Measurements from ENCODE around the gene IL36A. TPM values are rescaled to one million over a fixed set of nuclear protein-coding genes. Genes with fewer than 3 reads are reported as not detected.

The IL36A gene
- total RNA-seq, 6 donors from 2014 or later = not detected

- H3K9me3 ChIP-seq = peaks cover 3 to 22% (median 18%) of the 10 kb centered on the region in 4 donors
- 55 to 65% methylated on average over 1 of the region's 1 CpG for WGBS, 2 donors
- DNase-seq (no peak), ATAC-seq (ENCODE audit: low FRiP score in 2 of 2) (no peak)
- H3K4me3 ChIP-seq = no peak overlapping the region
- no peaks in the 10 kb centered on the region for H3K4me1 ChIP-seq
- TF ChIP-seq CTCF (IDR thresholded peaks at IDR 0.05) = no peak
- TF ChIP-seq EP300 (IDR thresholded peaks at IDR 0.05) = no peak
- TF ChIP-seq POLR2AphosphoS5 (IDR thresholded peaks at IDR 0.05) = no peak
- no peak for TF ChIP-seq POLR2A (IDR thresholded peaks at IDR 0.05)
- no peak overlapping the region for H3K27ac ChIP-seq
- no peaks in the 10 kb centered on the region for H3K36me3 ChIP-seq
- H3K27me3 ChIP-seq = no peaks in the 10 kb centered on the region
These were observed 8.1 kb upstream of the IL36A start for GRCh38 chr2:112997151-112997550.

GRCh38 chr2:113000436-113000835 is 4.8 kb upstream of the IL36A start:
- no peak for TF ChIP-seq EP300 (IDR thresholded peaks at IDR 0.05)
- TF ChIP-seq POLR2A (IDR thresholded peaks at IDR 0.05) = no peak
- TF ChIP-seq POLR2AphosphoS5 (IDR thresholded peaks at IDR 0.05) = no peak
- no peak for TF ChIP-seq CTCF (IDR thresholded peaks at IDR 0.05)
- Histone ChIP-seq H3K27ac (no peak overlapping the region), H3K4me1 (no peaks in the 10 kb centered on the region), H3K36me3 (no peaks in the 10 kb centered on the region), H3K4me3 (no peak overlapping the region), H3K27me3 (no peaks in the 10 kb centered on the region), H3K9me3 (peaks cover 3 to 16% (median 14%) of the 10 kb centered on the region in 4 donors)
- WGBS, 2 donors = 86% methylated on average over 1 of the region's 1 CpG
- ATAC-seq (ENCODE audit: low FRiP score in 2 of 2) (no peak), DNase-seq (no peak)

- TF ChIP-seq POLR2AphosphoS5 (IDR thresholded peaks at IDR 0.05) (no peak), POLR2A (IDR thresholded peaks at IDR 0.05) (no peak)
- no peak for ATAC-seq (ENCODE audit: low FRiP score in 2 of 2)
- WGBS, 2 donors = 77 to 83% methylated on average over 2 of the region's 2 CpGs
These were observed 2.6 kb upstream of the IL36A start for GRCh38 chr2:113002677-113003076.

GRCh38 chr2:113007250-113007649 is 2.0 kb downstream of the IL36A start:
- 69 to 79% methylated on average over 1 of the region's 1 CpG for WGBS, 2 donors
- no peak for DNase-seq
- no peaks in the 10 kb centered on the region for H3K27me3 ChIP-seq
- H3K9me3 ChIP-seq = no peaks in the 10 kb centered on the region
- H3K4me1 ChIP-seq = no peaks in the 10 kb centered on the region
- ATAC-seq (ENCODE audit: low FRiP score in 2 of 2) = no peak
- no peak overlapping the region for H3K27ac ChIP-seq
- TF ChIP-seq POLR2A (IDR thresholded peaks at IDR 0.05) = no peak
- TF ChIP-seq EP300 (IDR thresholded peaks at IDR 0.05) = no peak
- TF ChIP-seq POLR2AphosphoS5 (IDR thresholded peaks at IDR 0.05) = no peak
- TF ChIP-seq CTCF (IDR thresholded peaks at IDR 0.05) = no peak
- H3K4me3 ChIP-seq = no peak overlapping the region
- H3K36me3 ChIP-seq = no peaks in the 10 kb centered on the region

More at GRCh38 chr2:113002677-113003076, 2.6 kb upstream of the IL36A start:
- no peaks in the 10 kb centered on the region for H3K36me3 ChIP-seq
- H3K27me3 ChIP-seq = no peaks in the 10 kb centered on the region
- H3K27ac ChIP-seq = no peak overlapping the region
- no peak overlapping the region for H3K4me3 ChIP-seq
- H3K9me3 ChIP-seq = peaks cover 3 to 16% (median 14%) of the 10 kb centered on the region in 4 donors
- no peak for DNase-seq
- no peaks in the 10 kb centered on the region for H3K4me1 ChIP-seq

- Histone ChIP-seq H3K4me3 (no peak overlapping the region), H3K36me3 (no peaks in the 10 kb centered on the region), H3K4me1 (no peaks in the 10 kb centered on the region), H3K27ac (no peak overlapping the region), H3K9me3 (no peaks in the 10 kb centered on the region), H3K27me3 (no peaks in the 10 kb centered on the region)
- WGBS, 2 donors = 68 to 93% methylated on average over 1 of the region's 1 CpG
- no peak for DNase-seq
- no peak for ATAC-seq (ENCODE audit: low FRiP score in 2 of 2)
- TF ChIP-seq POLR2A (IDR thresholded peaks at IDR 0.05) = no peak
- no peak for TF ChIP-seq CTCF (IDR thresholded peaks at IDR 0.05)
- TF ChIP-seq EP300 (IDR thresholded peaks at IDR 0.05) = no peak
- no peak for TF ChIP-seq POLR2AphosphoS5 (IDR thresholded peaks at IDR 0.05)
These were observed 4.4 kb downstream of the IL36A start for GRCh38 chr2:113009622-113010021.

Data from upper lobe of left lung (tissue), 6 donors.